Measurements from ENCODE around the gene ISM1.
"Not testable (repeated sequence)": the region's sequence is repeated elsewhere in the genome, so short reads cannot be mapped to it uniquely, and the experiment has no call there.

The ISM1 gene

DNA sequence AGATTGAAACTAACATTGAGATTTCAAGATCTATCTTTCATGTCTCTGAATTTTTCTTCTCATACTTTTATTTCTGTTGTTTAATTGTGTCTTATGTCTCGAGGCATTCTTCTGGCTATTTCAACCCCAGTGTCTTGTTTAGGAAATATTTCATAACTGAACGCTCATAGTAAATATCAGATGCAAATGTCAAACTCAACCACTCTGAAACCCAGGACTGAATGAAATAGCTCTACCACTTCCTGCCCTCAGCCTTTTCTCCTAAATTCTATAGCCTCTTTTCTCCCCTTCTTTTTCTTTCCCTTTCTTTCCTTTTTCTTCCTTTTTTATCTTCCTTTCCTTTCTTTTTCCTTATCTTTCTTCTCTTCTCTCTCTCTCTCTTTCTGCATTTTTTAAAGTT is 7.7 kb downstream of the ISM1 start:
- POLR2A ChIA-PET: no interaction called here
- no peak for DNase-seq (ENCODE audit: extremely low spot score)
- TF ChIP-seq, protein P1, sequence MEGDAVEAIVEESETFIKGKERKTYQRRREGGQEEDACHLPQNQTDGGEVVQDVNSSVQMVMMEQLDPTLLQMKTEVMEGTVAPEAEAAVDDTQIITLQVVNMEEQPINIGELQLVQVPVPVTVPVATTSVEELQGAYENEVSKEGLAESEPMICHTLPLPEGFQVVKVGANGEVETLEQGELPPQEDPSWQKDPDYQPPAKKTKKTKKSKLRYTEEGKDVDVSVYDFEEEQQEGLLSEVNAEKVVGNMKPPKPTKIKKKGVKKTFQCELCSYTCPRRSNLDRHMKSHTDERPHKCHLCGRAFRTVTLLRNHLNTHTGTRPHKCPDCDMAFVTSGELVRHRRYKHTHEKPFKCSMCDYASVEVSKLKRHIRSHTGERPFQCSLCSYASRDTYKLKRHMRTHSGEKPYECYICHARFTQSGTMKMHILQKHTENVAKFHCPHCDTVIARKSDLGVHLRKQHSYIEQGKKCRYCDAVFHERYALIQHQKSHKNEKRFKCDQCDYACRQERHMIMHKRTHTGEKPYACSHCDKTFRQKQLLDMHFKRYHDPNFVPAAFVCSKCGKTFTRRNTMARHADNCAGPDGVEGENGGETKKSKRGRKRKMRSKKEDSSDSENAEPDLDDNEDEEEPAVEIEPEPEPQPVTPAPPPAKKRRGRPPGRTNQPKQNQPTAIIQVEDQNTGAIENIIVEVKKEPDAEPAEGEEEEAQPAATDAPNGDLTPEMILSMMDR (IDR thresholded peaks at IDR 0.05; ENCODE audit: control extremely low read depth, extremely low read depth, low read depth, missing control alignments): no peak
- CTCF ChIA-PET: no interaction called here

DNA sequence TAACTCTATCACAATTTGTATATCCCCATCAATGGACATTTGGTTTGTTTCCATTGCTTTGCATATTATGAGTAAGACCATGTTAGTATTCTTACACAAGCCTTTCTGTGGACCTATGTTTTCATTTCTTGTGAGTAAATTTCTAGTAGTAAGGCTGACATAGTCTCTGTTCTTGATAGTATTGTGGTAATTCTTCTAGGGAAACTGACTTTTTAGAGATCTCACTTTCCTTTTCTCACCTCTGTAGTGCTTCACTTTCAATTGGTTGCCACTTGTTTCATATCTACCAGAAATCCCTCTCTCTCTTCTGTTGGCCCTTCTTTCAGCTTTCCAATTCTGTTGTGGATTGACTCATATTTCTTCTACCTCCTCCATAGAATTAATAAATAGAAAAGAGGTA is 8.5 kb downstream of the ISM1 start:
- CTCF ChIA-PET: no interaction called here
- POLR2A ChIA-PET: no interaction called here
- no peak for DNase-seq (ENCODE audit: extremely low spot score)
- TF ChIP-seq, protein P1 (IDR thresholded peaks at IDR 0.05; ENCODE audit: control extremely low read depth, extremely low read depth, low read depth, missing control alignments): no peak

- TF ChIP-seq, protein P1 (IDR thresholded peaks at IDR 0.05; ENCODE audit: control extremely low read depth, extremely low read depth, low read depth, missing control alignments): no peak
- DNase-seq (ENCODE audit: extremely low spot score): no peak
- ChIA-PET POLR2A (no interaction called here), CTCF (no interaction called here)
Measured at GRCh38 chr20:13231031-13231752, 10.1 kb downstream of the ISM1 start.

DNA sequence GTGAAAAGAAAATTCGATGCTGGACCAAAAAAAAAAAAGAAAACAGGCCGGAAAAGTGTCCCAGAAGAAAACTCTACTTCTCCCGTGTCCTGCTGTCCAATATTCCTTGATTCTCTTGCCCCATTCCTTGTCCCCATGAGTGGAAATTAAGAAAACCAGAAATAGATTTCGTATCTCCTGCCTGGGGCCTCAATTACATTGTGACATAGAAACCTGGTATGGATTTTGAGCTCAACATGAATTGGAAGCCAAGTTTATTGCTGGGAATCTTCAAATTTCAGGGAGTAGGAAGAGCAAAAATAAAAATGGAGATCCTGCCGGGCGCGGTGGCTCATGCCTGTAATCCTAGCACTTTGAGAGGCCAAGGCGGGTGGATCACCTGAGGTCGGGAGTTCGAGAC is 11.9 kb downstream of the ISM1 start:
- TF ChIP-seq, protein P1 (IDR thresholded peaks at IDR 0.05; ENCODE audit: control extremely low read depth, extremely low read depth, low read depth, missing control alignments): no peak
- POLR2A ChIA-PET: no interaction called here
- no peak for DNase-seq (ENCODE audit: extremely low spot score)
- CTCF ChIA-PET: interaction anchor here (1.2 to 1.5 kb wide), 2 partner anchors 11 to 28 kb away, joined by 3 to 4 read pairs; no protein-coding TSS in a partner anchor

- TF ChIP-seq, protein P1 (IDR thresholded peaks at IDR 0.05; ENCODE audit: control extremely low read depth, extremely low read depth, low read depth, missing control alignments): no peak
- DNase-seq (ENCODE audit: extremely low spot score): no peak
- ChIA-PET POLR2A (no interaction called here), CTCF (interaction anchor here (1.3 to 1.8 kb wide), 3 partner anchors 10 to 27 kb away, joined by 3 to 4 read pairs (median 4); no protein-coding TSS in a partner anchor)
Measured at GRCh38 chr20:13234961-13235360, 13.9 kb downstream of the ISM1 start.

GRCh38 chr20:13236360-13236759 is 15.3 kb downstream of the ISM1 start:
- POLR2A ChIA-PET; DNase-seq (ENCODE audit: extremely low spot score); CTCF ChIA-PET: not testable (repeated sequence)

DNA sequence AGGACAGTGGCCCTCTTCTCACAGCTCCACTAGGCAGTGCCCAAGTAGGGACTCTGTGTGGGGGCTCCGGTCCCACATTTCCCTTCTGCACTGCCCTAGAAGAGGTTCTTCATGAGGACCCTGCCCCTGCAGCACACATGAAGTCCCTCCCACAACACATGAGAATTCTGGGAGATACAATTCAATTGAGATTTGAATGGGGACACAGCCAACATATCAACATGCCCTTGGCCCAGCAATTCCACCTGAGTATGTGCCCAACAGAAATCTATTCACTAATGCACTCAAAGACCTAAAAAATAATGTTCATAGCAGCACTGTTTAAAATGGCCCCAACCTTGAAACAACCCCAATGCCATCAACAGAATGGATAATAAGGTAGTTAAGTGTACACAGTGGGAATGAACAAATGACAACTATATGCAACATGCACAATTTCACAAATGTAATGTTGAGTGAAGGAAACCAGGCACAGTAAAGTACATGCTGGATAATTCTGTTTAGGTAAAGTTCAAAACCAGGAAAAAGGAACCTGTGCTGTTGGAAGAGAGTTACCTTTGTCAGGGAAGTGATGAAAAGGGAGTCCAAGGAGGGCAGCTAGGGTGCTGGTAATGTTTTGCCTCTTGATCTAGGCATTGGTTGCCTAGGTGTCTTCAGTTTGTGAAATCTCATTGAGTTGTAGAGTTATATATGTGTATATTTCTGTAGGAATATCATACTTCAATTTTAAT is 16.1 kb downstream of the ISM1 start:
- TF ChIP-seq, protein P1 (IDR thresholded peaks at IDR 0.05; ENCODE audit: control extremely low read depth, extremely low read depth, low read depth, missing control alignments): no peak
- CTCF ChIA-PET: no interaction called here
- no peak for DNase-seq (ENCODE audit: extremely low spot score)
- POLR2A ChIA-PET: no interaction called here
